Measurements from ENCODE around the gene ANKMY1. TPM values are rescaled to one million over a fixed set of nuclear protein-coding genes. Genes with fewer than 3 reads are reported as not detected.

Gene ANKMY1
- total and polyA plus RNA-seq, 4 donors = 7.8 to 27.5 (median 13.4) TPM

GRCh38 chr2:240582781-240583180, 25.0 kb upstream of the ANKMY1 start:
- H3K27me3 ChIP-seq (ENCODE audit: control insufficient read depth, insufficient read depth, low read length) = no peaks in the 10 kb centered on the region
- H3K36me3 ChIP-seq (ENCODE audit: control insufficient read depth, insufficient read depth, low read length) = peaks cover 37% of the 10 kb centered on the region
- WGBS (ENCODE audit: insufficient coverage) = 86% methylated on average over 2 of the region's 3 CpGs
- DNase-seq (ENCODE audit: low read depth in 4 of 6, low spot score in 6 of 6) = no peak
- H3K27ac ChIP-seq (ENCODE audit: low read depth, low read length) = no peak overlapping the region
- peaks cover 26% of the 10 kb centered on the region for H3K4me1 ChIP-seq (ENCODE audit: control insufficient read depth, insufficient read depth, low read length)
- H3K9me3 ChIP-seq (ENCODE audit: control insufficient read depth, insufficient read depth, low read length) = peaks cover 2% of the 10 kb centered on the region
- no peak overlapping the region for H3K4me3 ChIP-seq (ENCODE audit: low read depth, low read length)

- H3K9me3 ChIP-seq (ENCODE audit: control insufficient read depth, insufficient read depth, low read length) = peaks cover 2% of the 10 kb centered on the region
- H3K4me3 ChIP-seq (ENCODE audit: low read depth, low read length) = no peak overlapping the region
- peaks cover 17% of the 10 kb centered on the region for H3K4me1 ChIP-seq (ENCODE audit: control insufficient read depth, insufficient read depth, low read length)
- peaks cover 46% of the 10 kb centered on the region for H3K36me3 ChIP-seq (ENCODE audit: control insufficient read depth, insufficient read depth, low read length)
- DNase-seq (ENCODE audit: low read depth in 4 of 6, low spot score in 6 of 6) = no peak
- H3K27ac ChIP-seq (ENCODE audit: low read depth, low read length) = no peak overlapping the region
- H3K27me3 ChIP-seq (ENCODE audit: control insufficient read depth, insufficient read depth, low read length) = no peaks in the 10 kb centered on the region
- WGBS (ENCODE audit: insufficient coverage) = 80% methylated on average over 2 of the region's 5 CpGs
Measured at GRCh38 chr2:240581811-240582210, 24.0 kb upstream of the ANKMY1 start.

GRCh38 chr2:240579771-240580614, 22.2 kb upstream of the ANKMY1 start:
- H3K4me3 ChIP-seq (ENCODE audit: low read depth, low read length) = no peak overlapping the region
- H3K27ac ChIP-seq (ENCODE audit: low read depth, low read length) = no peak overlapping the region
- peaks cover 2% of the 10 kb centered on the region for H3K9me3 ChIP-seq (ENCODE audit: control insufficient read depth, insufficient read depth, low read length)
- H3K36me3 ChIP-seq (ENCODE audit: control insufficient read depth, insufficient read depth, low read length) = peaks cover 64% of the 10 kb centered on the region
- peaks cover 9% of the 10 kb centered on the region for H3K4me1 ChIP-seq (ENCODE audit: control insufficient read depth, insufficient read depth, low read length)
- no peaks in the 10 kb centered on the region for H3K27me3 ChIP-seq (ENCODE audit: control insufficient read depth, insufficient read depth, low read length)
- DNase-seq (ENCODE audit: low read depth in 4 of 6, low spot score in 6 of 6) = no peak
- 66% methylated on average over 25 of the region's 27 CpGs for WGBS (ENCODE audit: insufficient coverage)

- DNase-seq (ENCODE audit: low read depth in 4 of 6, low spot score in 6 of 6) = no peak
- Histone ChIP-seq H3K4me3 (ENCODE audit: low read depth, low read length) (no peak overlapping the region), H3K36me3 (ENCODE audit: control insufficient read depth, insufficient read depth, low read length) (peaks cover 67% of the 10 kb centered on the region), H3K27ac (ENCODE audit: low read depth, low read length) (no peak overlapping the region), H3K9me3 (ENCODE audit: control insufficient read depth, insufficient read depth, low read length) (peaks cover 2% of the 10 kb centered on the region), H3K4me1 (ENCODE audit: control insufficient read depth, insufficient read depth, low read length) (peaks cover 3% of the 10 kb centered on the region), H3K27me3 (ENCODE audit: control insufficient read depth, insufficient read depth, low read length) (no peaks in the 10 kb centered on the region)
- 90% methylated on average over 8 of the region's 12 CpGs for WGBS (ENCODE audit: insufficient coverage)
Measured at GRCh38 chr2:240579071-240579762, 21.4 kb upstream of the ANKMY1 start.

- peaks cover 70% of the 10 kb centered on the region for H3K36me3 ChIP-seq (ENCODE audit: control insufficient read depth, insufficient read depth, low read length)
Measured at GRCh38 chr2:240578488-240578887, 20.7 kb upstream of the ANKMY1 start.

GRCh38 chr2:240578110-240578450, 20.3 kb upstream of the ANKMY1 start:
- 90% methylated on average over 9 of the region's 9 CpGs for WGBS (ENCODE audit: insufficient coverage)
- peaks cover 2% of the 10 kb centered on the region for H3K9me3 ChIP-seq (ENCODE audit: control insufficient read depth, insufficient read depth, low read length)
- no peak for DNase-seq (ENCODE audit: low read depth in 4 of 6, low spot score in 6 of 6)
- no peaks in the 10 kb centered on the region for H3K27me3 ChIP-seq (ENCODE audit: control insufficient read depth, insufficient read depth, low read length)
- no peak overlapping the region for H3K4me3 ChIP-seq (ENCODE audit: low read depth, low read length)
- peaks cover 74% of the 10 kb centered on the region for H3K36me3 ChIP-seq (ENCODE audit: control insufficient read depth, insufficient read depth, low read length)
- peaks cover 3% of the 10 kb centered on the region for H3K4me1 ChIP-seq (ENCODE audit: control insufficient read depth, insufficient read depth, low read length)
- no peak overlapping the region for H3K27ac ChIP-seq (ENCODE audit: low read depth, low read length)

More at GRCh38 chr2:240578488-240578887, 20.7 kb upstream of the ANKMY1 start:
- H3K27me3 ChIP-seq (ENCODE audit: control insufficient read depth, insufficient read depth, low read length) = no peaks in the 10 kb centered on the region
- peaks cover 3% of the 10 kb centered on the region for H3K4me1 ChIP-seq (ENCODE audit: control insufficient read depth, insufficient read depth, low read length)
- DNase-seq (ENCODE audit: low read depth in 4 of 6, low spot score in 6 of 6) = no peak
- WGBS (ENCODE audit: insufficient coverage) = 94% methylated on average over 7 of the region's 8 CpGs
- peaks cover 2% of the 10 kb centered on the region for H3K9me3 ChIP-seq (ENCODE audit: control insufficient read depth, insufficient read depth, low read length)
- H3K4me3 ChIP-seq (ENCODE audit: low read depth, low read length) = no peak overlapping the region
- no peak overlapping the region for H3K27ac ChIP-seq (ENCODE audit: low read depth, low read length)

GRCh38 chr2:240577281-240578109, 19.7 kb upstream of the ANKMY1 start:
- H3K4me1 ChIP-seq (ENCODE audit: control insufficient read depth, insufficient read depth, low read length) = peaks cover 3% of the 10 kb centered on the region
- WGBS (ENCODE audit: insufficient coverage) = 91% methylated on average over 25 of the region's 26 CpGs
- no peak for DNase-seq (ENCODE audit: low read depth in 4 of 6, low spot score in 6 of 6)
- H3K4me3 ChIP-seq (ENCODE audit: low read depth, low read length) = no peak overlapping the region
- no peaks in the 10 kb centered on the region for H3K27me3 ChIP-seq (ENCODE audit: control insufficient read depth, insufficient read depth, low read length)
- peaks cover 80% of the 10 kb centered on the region for H3K36me3 ChIP-seq (ENCODE audit: control insufficient read depth, insufficient read depth, low read length)
- H3K9me3 ChIP-seq (ENCODE audit: control insufficient read depth, insufficient read depth, low read length) = peaks cover 2% of the 10 kb centered on the region
- no peak overlapping the region for H3K27ac ChIP-seq (ENCODE audit: low read depth, low read length)

GRCh38 chr2:240576436-240577205, 18.8 kb upstream of the ANKMY1 start:
- 92% methylated on average over 32 of the region's 32 CpGs for WGBS (ENCODE audit: insufficient coverage)
- Histone ChIP-seq H3K27ac (ENCODE audit: low read depth, low read length) (no peak overlapping the region), H3K9me3 (ENCODE audit: control insufficient read depth, insufficient read depth, low read length) (peaks cover 2% of the 10 kb centered on the region), H3K4me1 (ENCODE audit: control insufficient read depth, insufficient read depth, low read length) (peaks cover 4% of the 10 kb centered on the region), H3K27me3 (ENCODE audit: control insufficient read depth, insufficient read depth, low read length) (no peaks in the 10 kb centered on the region), H3K4me3 (ENCODE audit: low read depth, low read length) (no peak overlapping the region), H3K36me3 (ENCODE audit: control insufficient read depth, insufficient read depth, low read length) (peaks cover 84% of the 10 kb centered on the region)
- no peak for DNase-seq (ENCODE audit: low read depth in 4 of 6, low spot score in 6 of 6)

- peaks cover 90% of the 10 kb centered on the region for H3K36me3 ChIP-seq (ENCODE audit: control insufficient read depth, insufficient read depth, low read length)
- H3K4me3 ChIP-seq (ENCODE audit: low read depth, low read length) = no peak overlapping the region
- no peak for DNase-seq (ENCODE audit: low read depth in 4 of 6, low spot score in 6 of 6)
- no peaks in the 10 kb centered on the region for H3K27me3 ChIP-seq (ENCODE audit: control insufficient read depth, insufficient read depth, low read length)
- peaks cover 2% of the 10 kb centered on the region for H3K9me3 ChIP-seq (ENCODE audit: control insufficient read depth, insufficient read depth, low read length)
- no peak overlapping the region for H3K27ac ChIP-seq (ENCODE audit: low read depth, low read length)
- 74% methylated on average over 6 of the region's 6 CpGs for WGBS (ENCODE audit: insufficient coverage)
- peaks cover 10% of the 10 kb centered on the region for H3K4me1 ChIP-seq (ENCODE audit: control insufficient read depth, insufficient read depth, low read length)
Measured at GRCh38 chr2:240576036-240576435, 18.2 kb upstream of the ANKMY1 start.

Data from spinal cord (tissue), 10 donors.